ENCODE results near the gene AQR.

The AQR gene

DNA sequence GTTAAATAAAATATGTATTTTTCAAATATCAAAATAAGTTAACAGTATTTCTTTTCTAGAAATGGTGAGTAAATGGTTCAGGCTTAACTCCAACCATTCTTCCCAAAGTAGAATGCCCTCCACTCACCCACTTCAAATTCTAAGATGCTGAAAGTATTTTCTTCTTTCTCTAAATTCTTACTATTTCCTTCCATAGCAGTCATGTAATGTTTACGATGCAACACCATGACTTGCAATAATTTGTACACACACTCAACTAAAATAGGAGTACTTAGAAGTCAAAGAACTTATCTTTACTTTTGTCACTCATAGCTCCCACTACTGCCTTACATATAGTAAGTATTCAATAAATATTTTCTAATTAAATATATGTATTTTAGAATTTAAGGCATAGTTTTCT lies 65.0 kb downstream of the AQR start:
- peaks cover 49% of the 10 kb centered on the region for H3K36me3 Mint-ChIP-seq (ENCODE audit: low read depth)
- no peaks in the 10 kb centered on the region for H3K4me1 Mint-ChIP-seq
- H3K9me3 Mint-ChIP-seq = no peaks in the 10 kb centered on the region
- no peaks in the 10 kb centered on the region for H3K27me3 Mint-ChIP-seq (ENCODE audit: low read depth, poor library complexity)
- DNase-seq = no peak
- TF ChIP-seq, protein P1, sequence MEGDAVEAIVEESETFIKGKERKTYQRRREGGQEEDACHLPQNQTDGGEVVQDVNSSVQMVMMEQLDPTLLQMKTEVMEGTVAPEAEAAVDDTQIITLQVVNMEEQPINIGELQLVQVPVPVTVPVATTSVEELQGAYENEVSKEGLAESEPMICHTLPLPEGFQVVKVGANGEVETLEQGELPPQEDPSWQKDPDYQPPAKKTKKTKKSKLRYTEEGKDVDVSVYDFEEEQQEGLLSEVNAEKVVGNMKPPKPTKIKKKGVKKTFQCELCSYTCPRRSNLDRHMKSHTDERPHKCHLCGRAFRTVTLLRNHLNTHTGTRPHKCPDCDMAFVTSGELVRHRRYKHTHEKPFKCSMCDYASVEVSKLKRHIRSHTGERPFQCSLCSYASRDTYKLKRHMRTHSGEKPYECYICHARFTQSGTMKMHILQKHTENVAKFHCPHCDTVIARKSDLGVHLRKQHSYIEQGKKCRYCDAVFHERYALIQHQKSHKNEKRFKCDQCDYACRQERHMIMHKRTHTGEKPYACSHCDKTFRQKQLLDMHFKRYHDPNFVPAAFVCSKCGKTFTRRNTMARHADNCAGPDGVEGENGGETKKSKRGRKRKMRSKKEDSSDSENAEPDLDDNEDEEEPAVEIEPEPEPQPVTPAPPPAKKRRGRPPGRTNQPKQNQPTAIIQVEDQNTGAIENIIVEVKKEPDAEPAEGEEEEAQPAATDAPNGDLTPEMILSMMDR (IDR thresholded peaks at IDR 0.05) = no peak
- no peak overlapping the region for H3K27ac Mint-ChIP-seq
- no peak overlapping the region for H3K4me3 Mint-ChIP-seq

DNA sequence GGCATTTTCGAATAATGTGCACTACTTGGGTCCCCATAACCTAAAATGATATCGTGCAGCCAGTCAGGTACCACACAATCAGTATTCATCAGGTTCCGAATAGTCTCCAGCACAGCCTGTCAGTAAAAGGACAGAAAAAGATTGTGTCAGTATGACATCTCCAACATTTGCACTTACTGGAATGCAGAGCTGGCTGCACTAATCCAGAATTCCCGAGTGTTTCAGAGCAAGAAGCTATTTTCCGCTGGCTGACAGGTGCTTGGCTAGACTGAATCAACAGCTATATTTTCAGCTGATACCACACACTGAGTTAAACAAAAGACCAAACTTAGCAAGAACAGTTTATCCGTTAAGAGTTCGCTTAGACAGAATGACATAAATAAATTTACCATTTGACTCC lies 68.8 kb downstream of the AQR start:
- Mint-ChIP-seq H3K4me1 (no peaks in the 10 kb centered on the region), H3K9me3 (no peaks in the 10 kb centered on the region), H3K27me3 (ENCODE audit: low read depth, poor library complexity) (no peaks in the 10 kb centered on the region), H3K4me3 (no peak overlapping the region), H3K36me3 (ENCODE audit: low read depth) (peaks cover 62% of the 10 kb centered on the region), H3K27ac (no peak overlapping the region)
- TF ChIP-seq, protein P1 (IDR thresholded peaks at IDR 0.05) = no peak
- no peak for DNase-seq

DNA sequence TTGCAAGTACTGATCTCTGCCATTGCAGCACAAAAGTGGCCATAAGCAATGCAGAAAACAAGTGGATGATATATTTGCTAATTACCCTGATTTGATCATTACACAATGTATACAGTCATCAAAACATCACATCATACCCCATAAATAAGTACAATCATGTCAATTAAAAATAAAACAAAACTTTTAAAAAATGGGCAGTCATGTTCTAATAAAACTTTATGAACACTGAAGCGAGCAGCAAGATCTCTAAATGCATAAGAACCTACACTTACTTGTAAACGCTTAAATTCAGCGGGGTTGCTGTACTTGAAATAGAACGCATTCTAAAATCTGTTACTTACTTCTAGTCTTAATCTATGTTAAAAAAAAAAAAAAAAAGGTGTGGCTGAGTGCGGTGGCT lies 73.4 kb downstream of the AQR start:
- H3K27me3 Mint-ChIP-seq (ENCODE audit: low read depth, poor library complexity) = no peaks in the 10 kb centered on the region
- H3K4me3 Mint-ChIP-seq = no peak overlapping the region
- H3K4me1 Mint-ChIP-seq = no peaks in the 10 kb centered on the region
- H3K9me3 Mint-ChIP-seq = peaks cover 23% of the 10 kb centered on the region
- peaks cover 79% of the 10 kb centered on the region for H3K36me3 Mint-ChIP-seq (ENCODE audit: low read depth)
- no peak overlapping the region for H3K27ac Mint-ChIP-seq
- TF ChIP-seq, protein P1 (IDR thresholded peaks at IDR 0.05) = no peak
- DNase-seq = no peak

DNA sequence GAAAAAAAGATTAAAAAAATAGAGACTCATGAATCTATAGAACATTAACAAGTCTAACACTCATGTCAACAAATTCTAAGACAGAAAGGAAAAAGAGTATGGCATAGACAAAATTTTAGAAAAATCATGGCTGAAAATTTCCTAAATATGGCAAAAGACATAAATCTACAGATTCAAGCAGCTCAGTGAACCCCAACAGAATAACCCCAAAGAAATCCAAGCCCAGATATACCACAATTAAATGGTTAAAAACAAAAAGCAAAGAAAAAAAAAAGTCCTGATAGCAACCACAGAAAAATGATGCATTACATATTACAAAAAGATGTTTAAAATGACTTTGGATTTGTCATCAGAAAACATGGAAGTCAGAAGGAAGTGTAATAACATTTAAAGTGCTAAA lies 75.6 kb downstream of the AQR start:
- Mint-ChIP-seq H3K4me1 (no peaks in the 10 kb centered on the region), H3K27me3 (ENCODE audit: low read depth, poor library complexity) (no peaks in the 10 kb centered on the region), H3K9me3 (peaks cover 23% of the 10 kb centered on the region), H3K27ac (no peak overlapping the region), H3K4me3 (no peak overlapping the region), H3K36me3 (ENCODE audit: low read depth) (peaks cover 87% of the 10 kb centered on the region)
- no peak for DNase-seq
- TF ChIP-seq, protein P1 (IDR thresholded peaks at IDR 0.05) = no peak

DNA sequence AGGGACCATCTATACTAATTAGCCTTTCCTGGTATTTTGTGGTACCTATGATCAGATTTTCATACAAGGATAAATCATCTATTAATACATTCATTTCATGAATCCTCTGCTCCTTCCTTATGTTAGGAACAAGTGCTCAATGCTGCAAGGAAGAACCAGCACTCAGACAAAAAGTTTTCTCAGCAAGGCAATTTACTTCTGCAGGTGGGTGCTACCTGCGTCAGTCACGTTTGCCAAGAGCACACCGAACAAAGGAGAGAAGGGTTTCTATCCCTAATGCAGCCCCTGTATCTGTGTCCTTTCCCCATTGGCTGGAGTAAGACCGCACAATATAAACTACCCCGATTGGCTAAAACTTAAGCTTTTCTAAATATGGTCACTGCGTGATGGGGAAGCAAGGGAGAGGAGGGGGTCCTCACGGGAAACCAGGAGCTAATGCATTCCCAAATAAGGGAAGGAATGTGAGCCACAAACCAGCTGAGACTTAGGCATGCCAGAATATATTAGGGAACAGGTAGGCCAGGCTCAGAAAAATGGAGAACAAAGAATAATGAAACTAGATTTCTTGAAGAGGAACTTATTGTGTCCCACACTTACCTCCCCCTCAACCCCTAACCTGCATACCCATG lies 76.5 kb downstream of the AQR start:
- Mint-ChIP-seq H3K4me3 (no peak overlapping the region), H3K27me3 (ENCODE audit: low read depth, poor library complexity) (no peaks in the 10 kb centered on the region), H3K36me3 (ENCODE audit: low read depth) (peaks cover 84% of the 10 kb centered on the region), H3K9me3 (peaks cover 23% of the 10 kb centered on the region), H3K4me1 (no peaks in the 10 kb centered on the region), H3K27ac (no peak overlapping the region)
- no peak for DNase-seq
- TF ChIP-seq, protein P1 (IDR thresholded peaks at IDR 0.05) = no peak

DNA sequence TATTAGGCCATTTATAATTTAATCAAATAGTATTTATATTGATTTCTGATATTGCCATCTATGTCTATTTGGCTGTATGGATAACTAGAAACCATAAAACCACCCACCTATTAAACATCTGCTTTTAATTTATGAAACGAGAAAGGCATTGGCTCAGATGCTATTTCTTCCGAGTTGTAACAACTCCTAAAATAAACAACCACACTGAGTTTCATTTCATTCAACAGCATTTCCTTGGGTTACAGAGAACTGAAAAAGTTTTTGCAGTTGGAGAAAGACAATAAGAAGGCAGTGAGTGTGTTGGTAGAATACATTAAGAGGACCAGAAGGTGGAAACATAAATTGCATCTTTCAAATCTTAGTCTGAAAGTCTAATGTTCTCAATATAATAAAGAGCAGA lies 79.1 kb downstream of the AQR start:
- TF ChIP-seq, protein P1 (IDR thresholded peaks at IDR 0.05) = no peak
- peaks cover 80% of the 10 kb centered on the region for H3K36me3 Mint-ChIP-seq (ENCODE audit: low read depth)
- DNase-seq = no peak
- H3K4me1 Mint-ChIP-seq = no peaks in the 10 kb centered on the region
- no peak overlapping the region for H3K4me3 Mint-ChIP-seq
- H3K27ac Mint-ChIP-seq = no peak overlapping the region
- no peaks in the 10 kb centered on the region for H3K27me3 Mint-ChIP-seq (ENCODE audit: low read depth, poor library complexity)
- H3K9me3 Mint-ChIP-seq = peaks cover 23% of the 10 kb centered on the region

Measured in nephron progenitor cell (in vitro differentiated cells).